Lower leg skin (tissue), 4 donors: ENCODE measurements around the gene SWAP70. TPM values are rescaled to one million over a fixed set of nuclear protein-coding genes. Genes with fewer than 3 reads are reported as not detected.

ENCODE experiments used
- DNase-seq, 2 donors: peaks; one replicate each; pipeline ENCODE4 v3.0.0-alpha.2; 2019; ENCODE audit warnings: low spot score in 2 of 2
- H3K4me3 ChIP-seq: fragments of 200-600 bp; sonication (generic); 2 replicates; pipeline ENCODE4 v1.5.1; 2017; ENCODE audit warnings: mild to moderate bottlenecking, low read depth; ENCODE audit not compliant: poor library complexity, severe bottlenecking
- POLR2A ChIP-seq, 2 donors: fragments of 450-650 bp; IDR thresholded peaks; one replicate each; pipeline ENCODE4 v1.6.1; 2016 to 2017; ENCODE audit warnings: antibody characterized with exemption in 2 of 2, mild to moderate bottlenecking in 1 of 2, moderate library complexity in 1 of 2
- WGBS, 2 donors: methylation state at CpG; one replicate each; pipeline ENCODE4 v1.1.5; 2018; 5-methylcytosine and 5-hydroxymethylcytosine counted together
- intact Hi-C: fragments of 100-400 bp; cut with DNase I; formaldehyde crosslinking; loops from one replicate; pipeline ENCODE4 v1.15.0; 2023; ENCODE audit warnings: low total_unique reads
- total RNA-seq, 4 donors: library from RNA; depleted of rRNA; stranded (reverse); fragments of >200 nt; gene quantifications; one replicate each; pipeline ENCODE4 v1.1.0, GENCODE V29; 2016
- TF ChIP-seq, protein P1 (sequence below), 3 donors: fragments of 450-650 bp; IDR thresholded peaks; one replicate each; pipeline ENCODE4 v1.5.1; 2016; ENCODE audit warnings: antibody characterized with exemption in 3 of 3, mild to moderate bottlenecking in 3 of 3, moderate library complexity in 2 of 3

SWAP70 gene
- total RNA-seq, 4 donors from 2014 or later = 40.8 to 83.1 (median 56.3) TPM

DNA sequence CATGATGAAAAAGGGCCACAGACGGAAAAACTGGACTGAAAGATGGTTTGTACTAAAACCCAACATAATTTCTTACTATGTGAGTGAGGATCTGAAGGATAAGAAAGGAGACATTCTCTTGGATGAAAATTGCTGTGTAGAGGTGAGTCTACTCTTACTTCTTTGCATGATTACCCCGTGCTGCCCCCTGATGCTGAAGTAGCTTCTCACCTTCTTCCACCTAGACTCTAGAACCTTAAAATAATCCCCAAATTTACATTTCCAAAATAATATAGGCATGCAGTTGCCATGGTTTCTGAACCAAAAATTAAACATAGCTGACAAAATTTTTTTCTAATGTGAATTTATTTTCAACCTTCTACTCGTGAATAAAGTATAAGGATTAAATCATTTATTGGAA, 64.2 kb downstream of the SWAP70 start:
- no peak for DNase-seq
- no peak overlapping the region for H3K4me3 ChIP-seq
- intact Hi-C loops = no loop called here
- WGBS, 2 donors = 86 to 89% methylated on average over 3 of the region's 3 CpGs
- TF ChIP-seq POLR2A (IDR thresholded peaks at IDR 0.05) = no peak
- TF ChIP-seq, protein P1, sequence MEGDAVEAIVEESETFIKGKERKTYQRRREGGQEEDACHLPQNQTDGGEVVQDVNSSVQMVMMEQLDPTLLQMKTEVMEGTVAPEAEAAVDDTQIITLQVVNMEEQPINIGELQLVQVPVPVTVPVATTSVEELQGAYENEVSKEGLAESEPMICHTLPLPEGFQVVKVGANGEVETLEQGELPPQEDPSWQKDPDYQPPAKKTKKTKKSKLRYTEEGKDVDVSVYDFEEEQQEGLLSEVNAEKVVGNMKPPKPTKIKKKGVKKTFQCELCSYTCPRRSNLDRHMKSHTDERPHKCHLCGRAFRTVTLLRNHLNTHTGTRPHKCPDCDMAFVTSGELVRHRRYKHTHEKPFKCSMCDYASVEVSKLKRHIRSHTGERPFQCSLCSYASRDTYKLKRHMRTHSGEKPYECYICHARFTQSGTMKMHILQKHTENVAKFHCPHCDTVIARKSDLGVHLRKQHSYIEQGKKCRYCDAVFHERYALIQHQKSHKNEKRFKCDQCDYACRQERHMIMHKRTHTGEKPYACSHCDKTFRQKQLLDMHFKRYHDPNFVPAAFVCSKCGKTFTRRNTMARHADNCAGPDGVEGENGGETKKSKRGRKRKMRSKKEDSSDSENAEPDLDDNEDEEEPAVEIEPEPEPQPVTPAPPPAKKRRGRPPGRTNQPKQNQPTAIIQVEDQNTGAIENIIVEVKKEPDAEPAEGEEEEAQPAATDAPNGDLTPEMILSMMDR (IDR thresholded peaks at IDR 0.05) = no peak

DNA sequence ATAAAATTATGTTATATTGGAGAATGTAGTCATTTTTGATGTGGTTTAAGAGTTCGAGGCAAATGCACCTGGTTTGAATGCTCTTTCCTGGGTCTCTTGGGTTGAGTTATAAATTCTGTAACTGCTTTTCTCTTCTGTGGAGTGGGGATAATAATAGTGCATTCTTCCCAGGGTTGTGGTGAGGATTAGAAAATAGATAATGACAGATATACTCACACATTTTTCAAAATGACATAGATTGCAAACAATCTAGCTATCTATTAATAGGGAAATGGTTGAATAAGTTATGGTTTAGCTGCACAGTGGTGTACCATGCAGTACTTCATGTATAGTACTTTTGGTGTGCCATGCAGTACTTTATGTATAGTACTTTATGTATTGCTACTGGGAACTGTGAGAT, 67.4 kb downstream of the SWAP70 start:
- no peak for TF ChIP-seq POLR2A (IDR thresholded peaks at IDR 0.05)
- TF ChIP-seq, protein P1 (IDR thresholded peaks at IDR 0.05) = no peak
- H3K4me3 ChIP-seq = no peak overlapping the region
- intact Hi-C loops = loop anchor here (10.0 kb wide), 1 partner anchor 46 kb away; no protein-coding TSS in a partner anchor
- no peak for DNase-seq
- 89 to 92% methylated on average over 1 of the region's 1 CpG for WGBS, 2 donors

DNA sequence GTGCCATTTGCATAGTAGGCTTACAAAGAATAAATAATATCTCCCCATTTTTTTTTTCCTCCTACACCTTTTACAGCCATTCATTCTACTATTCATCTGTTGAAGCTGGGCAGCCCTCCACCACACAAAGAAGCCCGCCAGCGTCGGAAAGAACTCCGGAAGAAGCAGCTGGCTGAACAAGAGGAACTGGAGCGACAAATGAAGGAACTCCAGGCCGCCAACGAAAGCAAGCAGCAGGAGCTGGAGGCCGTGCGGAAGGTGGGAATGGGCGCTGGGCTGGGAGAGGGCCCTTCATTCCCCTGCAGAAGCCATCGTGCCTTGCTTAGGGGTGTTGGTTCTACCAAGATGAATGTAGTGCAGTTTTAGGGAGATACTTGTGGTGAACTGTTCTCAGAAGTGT, 68.6 kb downstream of the SWAP70 start:
- DNase-seq = no peak
- intact Hi-C loops = loop anchor here (10.0 kb wide), 1 partner anchor 48 kb away; no protein-coding TSS in a partner anchor

DNA sequence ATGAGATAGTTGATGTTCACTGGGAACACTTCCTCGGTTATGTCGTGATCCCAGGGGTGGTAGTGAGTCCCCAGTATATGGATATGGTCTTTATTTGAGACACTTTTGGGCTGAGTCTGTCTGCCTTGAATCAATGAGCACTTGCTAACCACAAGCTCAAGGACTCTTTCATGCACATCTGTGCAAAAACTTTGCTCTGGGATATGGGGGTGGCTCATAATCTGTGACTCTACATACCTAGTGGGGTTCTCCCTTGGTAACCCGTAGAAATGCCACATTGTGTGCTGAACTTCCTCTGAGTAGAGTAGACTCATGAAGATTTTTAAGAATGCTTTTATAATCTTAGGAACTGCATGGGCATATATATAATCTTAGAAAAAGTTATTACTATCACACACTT, 69.3 kb downstream of the SWAP70 start:
- TF ChIP-seq, protein P1 (IDR thresholded peaks at IDR 0.05) = no peak
- no peak for TF ChIP-seq POLR2A (IDR thresholded peaks at IDR 0.05)
- no peak overlapping the region for H3K4me3 ChIP-seq
- intact Hi-C loops = loop anchor here (10.0 kb wide), 1 partner anchor 48 kb away; no protein-coding TSS in a partner anchor
- no peak for DNase-seq
- 99 to 100% methylated on average over 3 of the region's 3 CpGs for WGBS, 2 donors

More for the DNA sequence above, 68.6 kb downstream of the SWAP70 start:
- TF ChIP-seq, protein P1 (IDR thresholded peaks at IDR 0.05) = no peak
- TF ChIP-seq POLR2A (IDR thresholded peaks at IDR 0.05) = no peak
- WGBS, 2 donors = 90 to 91% methylated on average over 11 of the region's 11 CpGs
- H3K4me3 ChIP-seq = no peak overlapping the region

DNA sequence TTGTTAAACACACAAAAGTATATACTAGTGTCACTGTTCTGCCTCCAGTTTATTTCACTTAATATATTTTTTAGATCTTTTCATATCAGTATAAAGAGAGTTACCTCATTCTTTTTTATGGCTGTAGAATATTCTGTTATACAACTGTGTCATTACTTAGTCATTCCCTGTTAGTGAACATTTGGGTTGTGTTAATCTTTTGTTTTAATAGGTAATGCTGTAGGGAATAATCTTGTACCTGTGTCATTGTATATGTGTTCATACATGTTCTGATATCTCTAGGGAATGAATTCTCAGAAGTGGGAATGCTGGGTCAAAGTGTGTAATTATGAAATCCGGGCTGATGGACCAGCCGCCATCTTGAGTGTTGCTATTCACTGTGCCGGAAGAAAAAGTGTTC, 71.4 kb downstream of the SWAP70 start:
- intact Hi-C loops = loop anchor here (5.0 to 10.0 kb wide), 2 partner anchors 50 to 123 kb away; no protein-coding TSS in a partner anchor
- TF ChIP-seq, protein P1 (IDR thresholded peaks at IDR 0.05) = no peak
- TF ChIP-seq POLR2A (IDR thresholded peaks at IDR 0.05) = no peak
- no peak for DNase-seq
- no peak overlapping the region for H3K4me3 ChIP-seq
- 90% methylated on average over 3 of the region's 3 CpGs for WGBS, 2 donors

DNA sequence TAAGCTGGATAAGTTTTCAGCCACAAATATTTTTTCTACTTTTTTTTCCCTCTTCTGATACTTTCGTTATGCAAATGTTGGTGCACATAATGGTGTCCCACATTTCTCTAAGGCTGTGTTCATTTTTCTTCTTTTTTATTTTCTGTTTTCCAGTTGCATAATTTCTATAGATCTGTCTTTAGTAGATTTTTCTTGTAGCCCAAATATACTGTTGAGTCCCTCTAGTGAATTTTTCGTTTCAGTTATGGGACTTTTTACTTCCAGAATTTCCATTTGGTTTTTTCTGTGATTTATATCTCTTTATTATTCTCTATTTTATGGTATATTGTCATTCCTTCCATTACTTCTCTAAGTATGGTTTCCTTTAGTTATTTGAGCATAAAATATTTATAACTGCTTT, 72.0 kb downstream of the SWAP70 start:
- TF ChIP-seq POLR2A (IDR thresholded peaks at IDR 0.05) = no peak
- TF ChIP-seq, protein P1 (IDR thresholded peaks at IDR 0.05) = no peak
- intact Hi-C loops = loop anchor here (5.0 to 10.0 kb wide), 2 partner anchors 51 to 124 kb away; no protein-coding TSS in a partner anchor
- WGBS, 2 donors = 91 to 93% methylated on average over 2 of the region's 2 CpGs
- no peak for DNase-seq
- H3K4me3 ChIP-seq = no peak overlapping the region
